Endothelial cell of umbilical vein (primary cell): ENCODE measurements around the gene SSR2. TPM values are rescaled to one million over a fixed set of nuclear protein-coding genes. Genes with fewer than 3 reads are reported as not detected.

Source experiments
- BruUV-seq: library from RNA; stranded (reverse); fragments of 400-500 nt; replicated peaks from 2 replicates; lab custom pipeline; 2021; lab: Mats Ljungman, UMichigan
- CTCF ChIA-PET: fragments of 300-600, 350-600 bp; sonication (Branson Sonifier 250); formaldehyde crosslinking; loops from one replicate; lab custom pipeline; 2021; ENCODE audit warnings: antibody characterized with exemption, inconsistent platforms; lab: Charles Lee
- POLR2A ChIA-PET: fragments of 300-600, 350-600 bp; sonication (Branson Sonifier 250); formaldehyde crosslinking; loops from one replicate; lab custom pipeline; 2021; ENCODE audit warnings: antibody characterized with exemption, inconsistent platforms; lab: Charles Lee
- DNase-seq: peaks from one replicate; pipeline ENCODE4 v3.0.0-alpha.2; 2011; ENCODE audit warnings: low read depth, low spot score
- FAIRE-seq: peaks from 2 replicates; lab custom pipeline; 2011; peaks lifted over from hg19 to GRCh38; lab: Jason Lieb, UNC
- H2AFZ ChIP-seq: 2 replicates; pipeline ENCODE4 v1.6.0; 2012; ENCODE audit warnings: low read depth, low read length, control low read depth, inconsistent platforms
- H3K27ac ChIP-seq: 2 replicates; pipeline ENCODE4 v1.5.1; 2011; ENCODE audit warnings: low read depth, mild to moderate bottlenecking, control low read depth, low read length, moderate library complexity; ENCODE audit not compliant: insufficient read depth
- H3K27me3 ChIP-seq, 2 experiments: 2 replicates each; pipeline versions ENCODE4 v1.6.0 to v1.6.1; 2011; ENCODE audit warnings: low read length in 2 of 2, mixed read lengths in 1 of 2; ENCODE audit not compliant: control insufficient read depth in 2 of 2, insufficient read depth in 2 of 2
- H3K36me3 ChIP-seq, 2 experiments: 2 replicates in 1 of 2; 3 replicates in 1 of 2; pipeline ENCODE4 v1.5.1; 2011; ENCODE audit warnings: low read length in 2 of 2, mild to moderate bottlenecking in 1 of 2, moderate library complexity in 1 of 2; ENCODE audit not compliant: control insufficient read depth in 2 of 2, insufficient read depth in 2 of 2; ENCODE audit errors: extremely low read depth in 1 of 2
- H3K4me1 ChIP-seq: 3 replicates; pipeline ENCODE4 v1.5.1; 2011; ENCODE audit warnings: mild to moderate bottlenecking, low read length; ENCODE audit not compliant: control insufficient read depth, insufficient read depth; ENCODE audit errors: extremely low read depth
- H3K4me2 ChIP-seq: 2 replicates; pipeline ENCODE4 v1.6.1; 2011; ENCODE audit warnings: low read length, control low read depth, mixed read lengths; ENCODE audit not compliant: insufficient read depth
- H3K4me3 ChIP-seq, 3 experiments: fragments of 200-600 bp in 1 of 3; sonication (generic), shearing (Covaris generic) in 1 of 3; replicated peaks in 1 of 3; 2 replicates each; pipeline ENCODE4 v1.5.1; 2011 to 2016; ENCODE audit warnings: control low read depth in 3 of 3, low read length in 3 of 3, mild to moderate bottlenecking in 2 of 3, inconsistent platforms in 1 of 3, low read depth in 1 of 3, moderate library complexity in 1 of 3; ENCODE audit not compliant: insufficient read depth in 1 of 3
- H3K79me2 ChIP-seq: 2 replicates; pipeline ENCODE4 v1.6.0; 2012; ENCODE audit warnings: low read length, inconsistent platforms; ENCODE audit not compliant: control insufficient read depth, insufficient read depth
- H3K9ac ChIP-seq: replicated peaks from 2 replicates; pipeline ENCODE3; 2011; ENCODE audit warnings: low read length, control low read depth; ENCODE audit not compliant: insufficient read depth; ENCODE audit errors: extremely low read depth
- H3K9me1 ChIP-seq: replicated peaks from 3 replicates; pipeline ENCODE4 v1.6.0; 2011; ENCODE audit warnings: mild to moderate bottlenecking, low read length; ENCODE audit not compliant: control insufficient read depth, insufficient read depth; ENCODE audit errors: extremely low read depth
- H3K9me3 ChIP-seq: replicated peaks from 2 replicates; pipeline ENCODE4 v1.5.1; 2012; ENCODE audit warnings: low read length, inconsistent platforms; ENCODE audit not compliant: control insufficient read depth, insufficient read depth
- H4K20me1 ChIP-seq: replicated peaks from 2 replicates; pipeline ENCODE3; 2011; ENCODE audit warnings: mild to moderate bottlenecking, low read length; ENCODE audit not compliant: control insufficient read depth, insufficient read depth; ENCODE audit errors: extremely low read depth
- POLR2A ChIP-seq: IDR thresholded peaks from 2 replicates; pipeline ENCODE4 v1.6.1; 2012; ENCODE audit warnings: low read depth, mild to moderate bottlenecking, control low read depth, low read length
- dilution Hi-C: fragments of 300-500 bp; cut with MboI; formaldehyde crosslinking; loops from one replicate; pipeline ENCODE4 v1.15.0; 2019; ENCODE audit warnings: low sequenced_read_pairs; ENCODE audit not compliant: extremely low pct_ligation_motif_present
- intact Hi-C: fragments of 100-400 bp; cut with micrococcal nuclease; formaldehyde crosslinking; loops from one replicate; pipeline ENCODE4 v1.10.0; 2022
- polyA plus RNA-seq, 4 experiments: library from polyadenylated mRNA; depleted of rRNA in 3 of 4; stranded (reverse) in 3 of 4; unstranded in 1 of 4; fragments of >200 nt; gene quantifications; 2 replicates each; pipeline versions ENCODE4 v1.2.1 to v1.2.3, GENCODE V29; 2011 to 2012; ENCODE audit warnings: missing spikeins in 1 of 4
- total RNA-seq: library from RNA; stranded (reverse); gene quantifications from 2 replicates; pipeline ENCODE4 v1.2.3, GENCODE V29; 2021
- TF ChIP-seq, protein P1 (sequence below), 2 donors: IDR thresholded peaks; 1 replicate in 1 of 2; 2 replicates in 1 of 2; pipeline ENCODE4 v1.5.1; 2011; ENCODE audit warnings: low read length in 2 of 2, mild to moderate bottlenecking in 2 of 2, moderate library complexity in 2 of 2, control low read depth in 1 of 2, inconsistent platforms in 1 of 2, low read depth in 1 of 2; ENCODE audit not compliant: insufficient read depth in 1 of 2; ENCODE audit errors: extremely low read depth in 1 of 2

SSR2 gene
- total and polyA plus RNA-seq, 2 donors (not counting 3 experiments of a cell fraction or from before 2014, with no cell fraction given): 362 to 1,787 TPM

DNA sequence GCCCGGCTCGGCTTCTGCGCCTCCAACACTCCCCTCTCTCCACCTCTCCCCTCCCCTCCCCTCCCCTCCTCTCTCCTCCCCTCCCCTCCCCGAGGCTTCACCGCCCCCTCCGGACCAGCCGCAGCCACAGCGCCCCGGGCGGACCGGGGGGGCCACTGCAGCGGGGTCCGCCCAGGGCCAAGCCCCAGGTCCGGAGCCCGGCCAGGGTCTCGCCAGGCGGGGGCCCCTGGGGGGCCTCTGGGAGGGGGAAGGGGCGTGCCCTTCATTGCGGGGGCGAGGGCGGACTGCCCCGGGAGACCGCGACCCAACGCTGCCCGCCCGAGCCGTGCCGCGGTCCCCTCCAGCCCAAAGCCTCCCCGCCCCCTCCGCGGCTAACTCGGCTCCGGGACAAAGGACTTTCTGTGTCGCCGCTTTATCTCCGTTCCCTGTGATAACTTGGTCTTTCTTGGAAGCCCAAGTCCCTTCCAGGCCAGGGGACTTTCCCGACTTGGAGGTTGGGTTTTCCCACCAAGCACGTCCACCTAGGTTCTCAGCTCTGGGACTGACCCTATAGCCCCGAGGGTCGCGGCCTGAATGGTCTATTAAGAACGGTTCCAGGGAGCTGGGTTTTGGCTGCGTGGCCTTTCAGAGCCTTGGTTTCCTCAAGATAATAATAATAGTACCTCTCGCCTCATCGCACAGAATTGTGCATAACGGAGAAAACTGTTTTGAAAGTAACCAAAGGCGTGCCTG, 33.2 kb upstream of the SSR2 start, which contains the start of gene UBQLN4:
Gene UBQLN4 (minus strand): TSS at position 31 of the 732 bp plus-strand sequence. CDS start 97 bp downstream, outside the sequence.
- TF ChIP-seq POLR2A: no peak
- TF ChIP-seq, protein P1, sequence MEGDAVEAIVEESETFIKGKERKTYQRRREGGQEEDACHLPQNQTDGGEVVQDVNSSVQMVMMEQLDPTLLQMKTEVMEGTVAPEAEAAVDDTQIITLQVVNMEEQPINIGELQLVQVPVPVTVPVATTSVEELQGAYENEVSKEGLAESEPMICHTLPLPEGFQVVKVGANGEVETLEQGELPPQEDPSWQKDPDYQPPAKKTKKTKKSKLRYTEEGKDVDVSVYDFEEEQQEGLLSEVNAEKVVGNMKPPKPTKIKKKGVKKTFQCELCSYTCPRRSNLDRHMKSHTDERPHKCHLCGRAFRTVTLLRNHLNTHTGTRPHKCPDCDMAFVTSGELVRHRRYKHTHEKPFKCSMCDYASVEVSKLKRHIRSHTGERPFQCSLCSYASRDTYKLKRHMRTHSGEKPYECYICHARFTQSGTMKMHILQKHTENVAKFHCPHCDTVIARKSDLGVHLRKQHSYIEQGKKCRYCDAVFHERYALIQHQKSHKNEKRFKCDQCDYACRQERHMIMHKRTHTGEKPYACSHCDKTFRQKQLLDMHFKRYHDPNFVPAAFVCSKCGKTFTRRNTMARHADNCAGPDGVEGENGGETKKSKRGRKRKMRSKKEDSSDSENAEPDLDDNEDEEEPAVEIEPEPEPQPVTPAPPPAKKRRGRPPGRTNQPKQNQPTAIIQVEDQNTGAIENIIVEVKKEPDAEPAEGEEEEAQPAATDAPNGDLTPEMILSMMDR (IDR thresholded peaks at IDR 0.05; ENCODE audit: extremely low read depth in 1 of 2, insufficient read depth in 1 of 2, low read depth in 1 of 2, low read length in 2 of 2): peak; percentile 28 to 61
- dilution Hi-C loops (no loop called here), intact Hi-C loops (loop anchor here (1.0 kb wide), 5 partner anchors 28 to 120 kb away; partner anchors contain the start of genes KHDC4 and MEX3A)
- Histone ChIP-seq H3K9ac (peak within 1 kb of the TSS; percentile 94), H4K20me1 (no peaks in the 10 kb centered on the region), H3K36me3 (peaks cover 0 to 5% of the 10 kb centered on the region in 2 experiments), H3K9me3 (no peaks in the 10 kb centered on the region), H3K27ac (peak within 1 kb of the TSS; percentile 95), H3K79me2 (peaks cover 19% of the 10 kb centered on the region), H3K27me3 (no peaks in the 10 kb centered on the region), H3K4me2 (peak within 1 kb of the TSS; percentile 97), H2AFZ (peak within 1 kb of the TSS; percentile 83), H3K4me1 (peaks cover 18% of the 10 kb centered on the region), H3K9me1 (no peaks in the 10 kb centered on the region), H3K4me3 (peak within 1 kb of the TSS; percentile 78 to 90 (median 78))
- BruUV-seq: TSS peak; percentile 97
- POLR2A ChIA-PET: no interaction called here
- peak; percentile 78 for FAIRE-seq
- peak; percentile 76 for DNase-seq
- CTCF ChIA-PET: interaction anchor here (1.0 to 1.8 kb wide), 10 partner anchors 9 to 91 kb away, joined by 3 to 6 read pairs (median 4); partner anchors contain the start of gene MEX3A
